ENCODE data around the gene PSMC3. TPM values are rescaled to one million over a fixed set of nuclear protein-coding genes. Genes with fewer than 3 reads are reported as not detected.
A peak's percentile ranks its signal among the peaks of the same experiment; 100 is the strongest.

PSMC3 gene
- total RNA-seq, 1 experiment from 2014 or later, result 179 TPM

GRCh38 chr11:47446833-47447232, 20.6 kb upstream of the PSMC3 start:
- Histone ChIP-seq H3K4me1 (ENCODE audit: insufficient read depth, low read length) (no peaks in the 10 kb centered on the region), H3K14ac (ENCODE audit: insufficient read depth, low read length) (no peak overlapping the region), H3K79me2 (ENCODE audit: insufficient read depth, low read length) (no peaks in the 10 kb centered on the region), H3K4me2 (ENCODE audit: insufficient read depth, insufficient read length, low read length) (no peak overlapping the region), H4K20me1 (ENCODE audit: control insufficient read depth, insufficient read depth, insufficient read length) (no peaks in the 10 kb centered on the region), H2BK120ac (ENCODE audit: low read depth, low read length, poor library complexity, severe bottlenecking) (no peak overlapping the region), H4K8ac (replicated peaks; ENCODE audit: insufficient read length, low read depth, low read length) (no peak overlapping the region), H2AFZ (ENCODE audit: low read length) (no peak overlapping the region), H2BK12ac (ENCODE audit: insufficient read length, low read depth, low read length) (no peak overlapping the region), H2BK20ac (ENCODE audit: low read depth, low read length, poor library complexity, severe bottlenecking) (no peak overlapping the region), H2AK5ac (ENCODE audit: insufficient read length, low read length) (no peak overlapping the region), H3K27ac (ENCODE audit: insufficient read length, low read depth, low read length) (no peak overlapping the region), H3K27me3 (ENCODE audit: insufficient read depth, low read length) (no peaks in the 10 kb centered on the region), H3T11ph (ENCODE audit: low read length) (no peak overlapping the region), H3K9me3 (ENCODE audit: control insufficient read depth, low read depth, low read length) (no peaks in the 10 kb centered on the region), H2BK15ac (ENCODE audit: low read depth, low read length) (no peak overlapping the region), H4K5ac (ENCODE audit: insufficient read length, low read depth, low read length) (no peak overlapping the region), H2BK5ac (ENCODE audit: insufficient read length, low read length) (no peak overlapping the region), H4K91ac (ENCODE audit: insufficient read length, low read depth, low read length) (no peak overlapping the region), H3K23ac (ENCODE audit: insufficient read length, low read depth, low read length) (no peak overlapping the region), H3K9ac (ENCODE audit: extremely low read depth, insufficient read length, low read length) (no peak overlapping the region), H3K56ac (ENCODE audit: insufficient read length, low read depth, low read length) (no peak overlapping the region), H3K4ac (ENCODE audit: low read depth, low read length) (no peak overlapping the region), H3K18ac (ENCODE audit: insufficient read length, low read depth, low read length) (no peak overlapping the region), H3K79me1 (ENCODE audit: insufficient read depth, low read depth, low read length, poor library complexity, severe bottlenecking) (no peaks in the 10 kb centered on the region), H3K23me2 (ENCODE audit: insufficient read length, low read depth, low read length, poor library complexity, severe bottlenecking) (no peaks in the 10 kb centered on the region)
- Mint-ChIP-seq H3K4me3 (no peak overlapping the region; a peak in 1 of 5 replicates), H3K27ac (peak overlapping the region in 1 of 3 experiments; percentile 2; a peak in 2 of 7 replicates), H3K27me3 (ENCODE audit: low read depth) (no peaks in the 10 kb centered on the region), H3K36me3 (ENCODE audit: insufficient read depth in 1 of 3, low read depth in 3 of 3) (no peaks in the 10 kb centered on the region), H3K9me3 (no peaks in the 10 kb centered on the region), H3K4me1 (peaks cover 4% of the 10 kb centered on the region in 2 experiments; a peak in 2 of 4 replicates)
- no CpG with 5 or more reads among the region's 9 CpGs for WGBS (ENCODE audit: extremely low coverage, insufficient read length, low lambda C conversion rate)
- no peak for DNase-seq
- no peak for TF ChIP-seq CTCF (conservative IDR thresholded peaks at IDR 0.05)
